ENCODE data around the gene ATL2.
A peak's percentile ranks its signal among the peaks of the same experiment; 100 is the strongest.

The ATL2 gene

DNA sequence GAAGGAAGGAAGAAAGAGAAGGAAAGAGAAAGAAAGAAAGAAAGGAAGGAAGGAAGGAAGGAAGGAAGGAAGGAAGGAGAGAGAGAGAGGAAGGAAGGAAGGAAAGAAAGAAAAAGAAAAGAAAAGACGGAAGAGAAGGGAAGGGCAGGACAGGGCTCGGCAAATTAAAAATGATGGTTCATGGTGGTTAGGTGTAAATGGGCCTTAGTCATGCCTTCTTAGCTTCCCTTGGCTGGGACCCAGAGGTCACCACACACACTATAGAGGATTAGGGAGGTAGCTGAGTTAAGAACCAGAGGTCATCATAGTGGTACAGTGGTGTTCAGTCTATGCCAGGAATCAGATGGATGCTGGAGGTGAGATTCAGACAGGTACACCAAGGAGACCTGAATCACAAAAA, 9.3 kb upstream of the ATL2 start:
- TF ChIP-seq, protein P1, sequence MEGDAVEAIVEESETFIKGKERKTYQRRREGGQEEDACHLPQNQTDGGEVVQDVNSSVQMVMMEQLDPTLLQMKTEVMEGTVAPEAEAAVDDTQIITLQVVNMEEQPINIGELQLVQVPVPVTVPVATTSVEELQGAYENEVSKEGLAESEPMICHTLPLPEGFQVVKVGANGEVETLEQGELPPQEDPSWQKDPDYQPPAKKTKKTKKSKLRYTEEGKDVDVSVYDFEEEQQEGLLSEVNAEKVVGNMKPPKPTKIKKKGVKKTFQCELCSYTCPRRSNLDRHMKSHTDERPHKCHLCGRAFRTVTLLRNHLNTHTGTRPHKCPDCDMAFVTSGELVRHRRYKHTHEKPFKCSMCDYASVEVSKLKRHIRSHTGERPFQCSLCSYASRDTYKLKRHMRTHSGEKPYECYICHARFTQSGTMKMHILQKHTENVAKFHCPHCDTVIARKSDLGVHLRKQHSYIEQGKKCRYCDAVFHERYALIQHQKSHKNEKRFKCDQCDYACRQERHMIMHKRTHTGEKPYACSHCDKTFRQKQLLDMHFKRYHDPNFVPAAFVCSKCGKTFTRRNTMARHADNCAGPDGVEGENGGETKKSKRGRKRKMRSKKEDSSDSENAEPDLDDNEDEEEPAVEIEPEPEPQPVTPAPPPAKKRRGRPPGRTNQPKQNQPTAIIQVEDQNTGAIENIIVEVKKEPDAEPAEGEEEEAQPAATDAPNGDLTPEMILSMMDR (IDR thresholded peaks at IDR 0.05) = no peak

DNA sequence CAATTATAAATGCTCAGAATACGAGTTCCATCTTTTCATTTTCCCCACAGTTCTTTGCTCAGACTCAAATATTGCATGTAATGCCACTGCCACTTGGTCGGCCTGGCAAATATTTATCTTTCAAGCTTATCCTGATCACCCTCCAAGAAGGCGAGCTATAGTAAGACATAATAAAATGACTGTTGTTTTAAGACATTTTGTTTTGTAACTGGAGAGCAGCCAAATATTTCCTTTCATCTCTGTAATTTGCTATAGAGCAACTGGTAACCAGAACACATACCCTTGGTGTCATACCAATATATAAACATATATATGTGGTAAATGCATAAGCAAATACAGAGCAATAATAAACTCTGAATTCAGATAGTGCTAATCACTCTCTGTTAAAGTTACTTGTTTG, 7.3 kb upstream of the ATL2 start:
- TF ChIP-seq, protein P1 (IDR thresholded peaks at IDR 0.05) = no peak

DNA sequence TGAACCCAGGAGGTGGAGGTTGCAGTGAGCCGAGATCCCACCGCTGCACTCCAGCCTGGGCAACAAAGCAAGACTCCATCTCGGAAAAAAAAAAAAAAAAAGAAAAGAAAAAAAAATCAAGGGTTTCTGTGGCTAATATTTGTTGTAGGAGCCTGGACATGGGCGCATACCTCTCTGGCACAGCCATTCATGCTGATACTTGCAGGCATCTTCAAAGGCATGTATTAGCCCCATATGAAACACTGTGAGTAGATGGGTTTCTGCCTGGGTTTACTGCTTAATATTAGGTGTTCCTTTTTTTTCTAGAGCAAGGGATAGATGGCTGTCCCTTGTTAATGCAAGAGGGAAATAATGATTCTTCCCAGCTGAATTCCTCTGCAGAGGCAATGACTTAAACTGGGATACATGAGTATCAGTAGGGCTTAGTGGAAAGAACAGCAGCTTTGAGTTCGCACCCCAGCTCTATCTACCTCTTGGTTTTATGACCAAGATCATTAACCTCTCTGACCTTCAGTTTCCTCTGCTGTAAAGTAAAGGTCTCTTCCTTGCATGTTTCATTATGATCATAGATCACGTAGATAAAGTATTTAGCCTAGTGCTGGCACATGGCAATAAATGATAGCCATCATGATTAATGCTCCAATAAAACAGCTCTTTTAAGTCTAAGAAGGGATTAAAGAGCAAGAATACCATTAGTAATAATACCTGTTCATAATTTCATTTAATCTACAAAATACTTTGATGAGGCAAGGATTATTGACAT, 4.5 kb upstream of the ATL2 start:
- TF ChIP-seq, protein P1 (IDR thresholded peaks at IDR 0.05) = no peak

DNA sequence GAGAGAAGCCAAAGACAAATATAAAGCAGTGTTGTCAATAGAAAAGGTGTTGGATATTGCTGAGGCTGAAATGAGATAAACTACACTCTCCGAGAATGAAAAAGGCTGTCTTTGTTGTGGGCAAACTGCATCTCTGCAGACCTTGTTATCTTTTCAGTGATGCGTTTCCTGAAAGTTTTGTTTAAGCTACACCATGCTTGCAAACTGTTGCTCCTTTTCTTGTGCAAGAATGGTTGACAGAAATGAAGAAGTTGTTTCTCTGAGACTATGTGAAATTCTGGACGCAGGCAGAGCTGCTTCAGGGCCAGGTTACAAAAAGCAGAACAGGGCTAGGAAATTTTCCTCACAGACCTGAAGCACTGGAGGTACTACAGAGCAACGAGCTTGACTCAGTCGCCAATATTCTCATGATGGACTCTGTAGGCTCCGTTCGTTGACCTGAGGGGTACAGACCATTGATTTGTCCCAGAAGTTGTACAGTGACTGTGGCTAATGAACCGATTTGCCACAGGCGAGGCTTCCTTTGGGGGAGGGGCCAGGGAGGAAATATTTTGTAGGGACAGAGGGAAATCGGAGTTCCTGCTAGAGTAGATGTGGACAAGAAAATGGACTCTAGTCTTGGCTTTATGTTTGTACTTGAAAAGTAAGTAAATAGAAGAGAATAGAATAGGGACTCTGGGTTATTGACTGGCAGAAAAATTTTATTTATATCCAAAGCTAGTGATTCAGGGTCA, 3.5 kb upstream of the ATL2 start:
- TF ChIP-seq, protein P1 (IDR thresholded peaks at IDR 0.05) = no peak

DNA sequence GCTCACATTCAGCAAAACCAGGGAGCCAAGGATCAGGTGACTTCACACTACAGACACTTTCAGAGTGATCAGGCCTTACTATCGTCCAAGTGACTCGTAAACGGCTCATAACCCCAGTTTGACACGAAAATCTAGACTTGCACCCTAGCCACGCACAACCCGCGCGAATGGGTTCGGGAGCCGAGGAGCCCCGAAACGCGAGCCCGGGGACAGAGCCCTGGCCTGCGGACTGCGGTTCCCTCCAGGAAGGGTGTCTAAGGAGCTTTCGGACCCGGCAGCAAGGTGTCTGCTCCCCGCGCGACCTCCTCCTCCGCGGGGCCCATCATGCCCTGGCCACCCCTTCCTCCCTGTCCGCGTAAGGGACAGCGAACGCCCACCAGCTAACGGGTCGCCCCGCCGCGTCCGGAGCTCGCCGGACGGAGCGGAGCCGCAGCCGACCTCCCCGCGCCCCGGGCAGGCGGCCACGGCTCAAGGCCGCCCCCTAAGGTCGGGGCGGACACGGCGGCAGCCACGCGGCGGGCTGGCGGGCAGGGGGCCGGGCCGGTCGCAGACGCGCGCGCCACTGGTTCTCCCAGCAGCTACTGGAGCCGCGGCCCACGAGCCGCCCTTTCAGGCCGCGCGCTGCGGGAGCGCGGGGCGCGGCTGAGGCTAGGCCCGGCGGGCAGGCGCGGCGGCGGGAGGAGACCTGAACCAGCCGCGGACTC, 575 bp downstream of the ATL2 start:
- TF ChIP-seq, protein P1 (IDR thresholded peaks at IDR 0.05) = peak; percentile 44

DNA sequence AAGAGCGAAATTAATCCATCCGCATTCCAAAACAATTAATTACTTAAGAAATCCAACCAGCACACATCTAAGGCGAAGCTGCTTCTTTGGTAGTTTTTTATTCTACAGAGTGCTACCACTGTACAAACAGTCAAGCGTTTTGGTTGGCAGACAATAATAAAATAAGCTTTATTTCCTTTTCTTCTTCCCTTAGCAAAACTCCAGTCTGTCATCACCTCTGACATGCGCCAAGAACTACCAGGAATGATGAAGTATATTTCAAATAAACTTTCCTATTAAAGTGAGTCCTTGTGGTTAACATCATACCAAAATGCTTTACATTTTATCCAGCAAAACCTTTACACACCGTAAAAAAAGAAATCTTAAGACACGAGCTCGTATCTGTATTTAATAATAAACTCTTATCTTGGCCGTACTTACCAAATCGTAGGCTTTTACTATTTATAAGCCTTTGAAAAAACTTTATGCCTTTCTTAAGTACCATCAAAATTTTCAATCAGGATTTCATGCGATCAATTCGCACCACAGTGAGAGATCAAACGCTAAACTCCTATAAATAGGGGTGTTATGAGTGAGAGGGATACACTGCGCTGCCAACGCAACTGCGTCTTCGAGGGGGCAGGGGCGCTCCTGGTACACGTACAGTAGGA, 1.3 kb downstream of the ATL2 start:
- TF ChIP-seq, protein P1 (IDR thresholded peaks at IDR 0.05) = no peak

DNA sequence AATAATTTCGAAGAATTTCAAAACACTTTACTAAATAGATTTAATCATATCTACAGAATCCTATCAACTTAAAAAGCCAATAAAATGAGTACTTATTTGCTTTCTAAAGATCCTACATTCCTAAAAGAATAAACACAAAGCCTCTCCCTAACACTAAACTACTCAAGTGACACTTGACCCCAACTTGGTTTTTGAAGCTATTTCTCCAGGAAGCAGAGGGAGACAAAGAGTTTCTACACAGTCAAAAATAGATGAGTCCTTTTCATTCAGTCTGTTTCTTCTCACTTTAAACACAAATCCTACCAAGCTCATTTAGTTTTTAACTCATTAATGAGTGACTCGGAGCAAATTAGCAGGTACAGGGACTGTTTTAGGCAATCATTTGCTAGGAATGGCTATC, 2.1 kb downstream of the ATL2 start:
- TF ChIP-seq, protein P1 (IDR thresholded peaks at IDR 0.05) = no peak

Data from LNCAP (cell line).